ENCODE measurements around the gene KIF1B.
"Not testable (repeated sequence)": the region's sequence is repeated elsewhere in the genome, so short reads cannot be mapped to it uniquely, and the experiment has no call there.

The KIF1B gene

DNA sequence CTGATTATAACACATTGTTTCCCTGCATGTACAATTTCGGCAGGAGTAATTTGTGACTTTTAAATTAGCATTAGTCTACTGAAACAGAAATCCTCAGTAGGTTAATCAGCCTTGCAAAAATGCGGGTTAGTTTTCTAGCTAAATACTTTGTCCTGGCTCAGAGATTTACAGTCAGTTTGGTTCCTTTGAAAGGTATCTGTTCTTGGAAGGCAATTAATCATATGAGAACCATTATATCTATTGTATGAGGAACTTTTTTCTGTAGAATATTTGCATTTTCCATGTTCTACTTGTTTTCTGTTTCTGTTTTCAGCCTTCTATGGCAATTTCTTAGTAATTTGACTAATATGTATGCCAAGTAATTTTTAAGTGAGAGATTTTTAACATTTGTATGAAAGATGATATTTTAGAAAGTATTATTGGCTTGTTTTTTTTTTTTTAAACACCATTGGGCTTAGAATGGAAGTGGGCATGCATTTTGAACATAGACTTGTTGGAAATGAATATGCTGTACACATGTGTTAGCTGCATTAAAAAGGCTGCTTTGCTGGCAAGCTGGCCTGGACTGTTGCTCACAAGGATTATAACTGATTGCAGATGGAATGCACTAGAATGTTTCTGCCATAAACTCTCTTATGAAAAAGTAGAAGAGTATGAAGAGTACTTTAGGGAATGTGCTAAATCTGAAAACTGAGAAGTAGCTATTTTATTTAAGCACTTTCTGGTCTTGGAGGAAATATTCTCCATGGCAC, 26.2 kb downstream of the KIF1B start:
- DNase-seq, result peak; percentile 43

DNA sequence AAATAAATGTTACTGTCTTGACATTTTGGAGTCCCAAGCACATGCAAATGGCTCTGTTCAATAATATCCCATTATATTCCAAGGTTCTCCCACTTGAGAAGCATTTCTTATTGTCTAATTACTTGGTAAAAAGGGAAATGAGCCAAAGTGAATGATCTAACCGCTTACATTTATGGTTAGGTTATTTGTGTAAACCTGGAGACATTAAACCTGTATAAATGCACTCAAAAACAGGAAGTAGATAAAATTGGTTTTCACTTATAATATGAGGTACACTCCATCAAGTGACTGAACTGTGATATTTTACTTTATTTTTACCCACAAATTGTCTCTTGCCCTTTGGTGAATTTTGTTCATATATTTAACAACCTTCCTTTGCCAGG, 26.8 kb downstream of the KIF1B start:
- DNase-seq, result no peak

GRCh38 chr1:10242135-10242534, 31.8 kb downstream of the KIF1B start:
- DNase-seq, result no peak

DNA sequence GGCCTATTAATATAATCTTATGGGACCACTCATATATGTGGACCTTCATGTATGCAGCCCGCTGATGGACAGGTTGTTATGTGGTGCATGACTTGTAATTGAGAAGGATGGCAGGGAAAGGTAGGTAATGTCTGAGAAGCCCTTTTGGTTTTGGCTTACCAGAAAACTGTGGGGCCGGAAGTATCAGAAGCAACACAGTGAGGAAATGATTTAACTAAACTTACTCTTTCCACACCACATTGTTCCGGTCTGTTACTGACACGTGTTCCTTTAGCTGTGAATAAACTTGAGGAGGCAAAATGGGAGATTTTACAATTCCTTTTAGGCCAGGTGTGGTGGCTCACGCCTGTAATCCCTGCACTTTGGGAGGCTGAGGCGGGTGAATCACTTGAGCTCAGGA, 32.4 kb downstream of the KIF1B start:
- no peak for DNase-seq

GRCh38 chr1:10245674-10246073, 35.3 kb downstream of the KIF1B start:
- no peak for DNase-seq

DNA sequence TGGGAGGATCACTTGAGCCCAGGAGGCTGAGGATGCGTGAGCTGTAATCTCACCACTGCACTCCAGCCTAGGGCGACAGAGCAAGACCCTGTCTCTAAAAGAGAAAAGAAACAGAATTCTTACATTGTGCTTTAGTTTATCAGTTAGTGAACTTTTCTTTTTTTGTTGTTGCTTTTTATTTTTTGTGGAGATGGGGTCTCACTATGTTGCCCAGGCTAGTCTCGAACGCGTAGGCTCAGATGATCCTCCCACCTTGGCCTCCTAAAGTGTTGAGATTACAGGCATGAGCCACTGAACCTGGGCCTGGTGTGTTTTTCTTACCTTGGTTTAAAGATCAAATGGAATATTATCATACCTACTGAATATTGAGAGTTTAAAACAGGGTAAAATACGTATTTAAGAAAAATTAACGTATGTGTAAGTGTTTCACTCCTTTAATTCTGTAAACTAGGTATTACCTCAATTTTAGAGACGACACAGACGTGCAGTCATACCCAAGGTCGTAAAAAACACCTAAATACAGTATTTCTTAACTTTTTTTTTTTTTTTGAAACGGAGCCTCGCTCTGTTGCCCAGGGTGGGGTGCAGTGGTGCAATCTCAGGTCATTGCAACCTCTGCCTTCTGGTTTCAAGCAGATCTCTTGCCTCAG, 39.6 kb downstream of the KIF1B start:
- DNase-seq, result no peak

DNA sequence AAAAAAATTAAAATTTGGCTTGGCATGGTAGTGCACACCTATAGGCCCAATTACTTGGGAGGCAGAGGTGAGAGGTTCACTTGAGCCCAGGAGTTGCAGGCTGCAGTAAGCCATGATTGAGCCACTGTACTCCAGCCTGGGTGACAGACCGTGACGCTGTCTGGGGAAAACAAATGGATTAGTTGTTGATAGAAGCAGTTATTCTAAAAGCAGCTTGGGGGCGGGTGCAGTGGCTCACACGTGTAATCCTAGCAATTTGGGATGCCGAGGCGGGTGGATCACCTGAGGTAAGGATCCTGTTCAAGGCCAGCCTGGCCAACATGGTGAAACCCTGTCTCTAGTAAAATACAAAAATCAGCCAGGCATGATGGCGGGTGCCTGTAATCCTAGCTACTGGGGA, 40.3 kb downstream of the KIF1B start:
- DNase-seq, result no peak

DNA sequence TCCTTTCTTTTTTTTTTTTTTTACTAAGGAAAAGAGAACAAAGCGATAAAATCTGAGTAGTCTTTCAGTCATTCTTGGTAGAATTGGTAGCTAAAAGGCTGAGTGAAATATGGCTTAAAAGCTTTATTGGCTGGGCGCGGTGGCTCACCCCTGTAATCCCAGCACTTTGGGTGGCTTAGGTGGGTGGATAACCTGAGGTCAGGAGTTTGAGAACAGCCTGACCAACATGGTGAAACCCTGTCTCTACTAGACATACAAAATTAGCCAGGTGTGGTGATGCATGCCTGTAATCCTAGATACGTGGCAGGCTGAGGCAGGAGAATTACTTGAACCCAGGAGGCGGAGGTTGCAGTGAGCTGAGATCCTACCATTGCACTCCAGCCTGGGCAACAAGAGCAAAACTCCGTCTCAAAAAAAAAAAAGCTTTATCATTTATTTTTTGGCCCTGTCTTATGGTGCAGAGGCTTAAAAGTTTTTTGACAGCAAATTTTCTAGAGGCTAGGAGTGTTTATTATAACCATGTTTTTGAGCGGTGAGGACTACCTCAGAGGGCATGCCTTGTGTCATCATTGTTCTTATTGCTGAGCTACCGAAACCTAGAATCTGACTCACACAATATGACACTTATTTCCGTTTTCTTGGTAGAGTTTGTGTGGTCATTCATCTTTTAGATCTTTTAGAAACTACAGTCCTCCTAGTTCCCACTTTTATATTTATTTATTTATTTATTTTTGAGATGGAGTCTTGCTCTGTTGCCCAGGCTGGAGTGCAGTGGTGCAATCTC, 41.1 kb downstream of the KIF1B start:
- DNase-seq, result peak; percentile 60

- peak; percentile 76 for DNase-seq
Observed at GRCh38 chr1:10252508-10252907, 42.1 kb downstream of the KIF1B start.

DNA sequence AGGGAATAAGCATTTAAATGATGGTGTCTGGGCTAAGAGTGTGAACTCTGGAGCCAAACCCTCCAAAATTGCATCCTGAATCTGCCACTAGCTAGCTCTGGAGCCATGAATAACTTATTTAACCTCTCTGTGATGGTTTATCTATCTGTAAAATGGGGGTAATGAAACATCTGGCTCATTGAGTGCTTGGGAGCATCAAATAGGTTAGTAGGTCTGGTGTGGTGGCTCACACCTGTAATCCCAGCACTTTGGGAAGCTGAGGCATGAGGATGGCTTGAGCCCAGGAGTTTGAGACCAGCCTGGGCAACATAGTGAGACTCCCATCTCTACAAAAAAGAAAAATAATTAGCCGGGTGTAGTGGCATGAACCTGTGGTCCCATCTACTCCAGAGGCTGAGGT, 42.8 kb downstream of the KIF1B start:
- DNase-seq, result no peak

DNA sequence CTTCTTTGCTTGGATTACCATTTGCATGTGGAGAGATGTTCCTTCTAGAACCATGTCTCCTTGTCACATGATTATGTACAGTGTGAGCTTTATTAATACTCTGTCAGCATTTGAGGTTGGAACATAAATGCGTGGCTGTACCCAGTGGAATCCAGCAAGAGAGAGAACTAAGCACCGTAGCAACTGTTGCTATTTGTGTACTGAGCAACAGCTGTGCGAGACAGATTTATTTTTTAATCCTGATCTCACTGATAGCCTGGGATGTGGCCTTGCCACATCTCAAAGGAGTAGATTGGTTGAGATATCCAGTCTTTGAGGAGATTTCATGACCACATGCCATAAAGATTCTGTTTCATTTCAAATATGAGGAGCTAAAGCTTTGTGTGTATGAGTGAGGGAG, 43.4 kb downstream of the KIF1B start:
- DNase-seq, result peak; percentile 87

DNA sequence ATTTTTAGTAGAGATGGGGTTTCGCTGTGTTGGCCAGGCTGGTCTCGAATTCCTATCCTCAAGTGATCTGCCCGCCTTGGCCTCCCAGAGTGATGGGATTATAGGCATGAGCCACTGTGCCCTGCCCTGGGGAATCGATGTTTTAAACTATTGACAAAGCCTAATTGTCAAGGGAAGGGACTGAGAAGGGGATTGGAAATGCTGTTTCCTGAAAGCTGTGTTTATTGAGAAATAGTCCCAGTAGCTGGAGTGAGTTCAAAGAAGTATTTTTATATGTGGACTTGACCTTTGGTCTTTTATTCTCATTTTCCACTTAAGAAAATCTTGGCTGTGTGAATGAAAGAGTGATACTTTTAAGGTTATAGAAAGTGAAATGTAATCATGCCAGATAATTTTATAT, 47.5 kb downstream of the KIF1B start:
- no peak for DNase-seq

GRCh38 chr1:10259547-10259946, 49.2 kb downstream of the KIF1B start:
- not testable (repeated sequence) for DNase-seq

GRCh38 chr1:10263450-10264082, 53.2 kb downstream of the KIF1B start:
- DNase-seq, result no peak

GRCh38 chr1:10265027-10265426, 54.7 kb downstream of the KIF1B start:
- DNase-seq, result no peak

DNA sequence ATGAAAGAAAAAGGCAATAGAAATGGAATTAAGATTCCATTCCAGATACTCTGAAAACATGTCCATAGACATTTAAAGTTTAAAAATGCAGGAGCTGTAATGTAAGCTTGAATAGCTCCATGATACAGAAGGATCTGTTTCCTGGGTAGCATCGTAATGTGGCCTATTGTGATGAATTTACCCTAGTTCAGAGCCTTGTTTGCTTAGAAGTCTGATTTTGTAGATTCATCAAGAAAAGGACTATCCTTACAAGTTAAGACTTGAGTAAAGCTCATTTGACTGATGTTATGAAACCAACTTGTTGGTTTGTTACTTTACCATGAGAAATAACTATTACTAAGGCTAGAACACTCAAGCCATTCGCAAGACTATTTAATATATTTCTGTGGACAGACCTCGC, 55.5 kb downstream of the KIF1B start:
- DNase-seq, result no peak

GRCh38 chr1:10267319-10267718, 56.9 kb downstream of the KIF1B start:
- no peak for DNase-seq

DNA sequence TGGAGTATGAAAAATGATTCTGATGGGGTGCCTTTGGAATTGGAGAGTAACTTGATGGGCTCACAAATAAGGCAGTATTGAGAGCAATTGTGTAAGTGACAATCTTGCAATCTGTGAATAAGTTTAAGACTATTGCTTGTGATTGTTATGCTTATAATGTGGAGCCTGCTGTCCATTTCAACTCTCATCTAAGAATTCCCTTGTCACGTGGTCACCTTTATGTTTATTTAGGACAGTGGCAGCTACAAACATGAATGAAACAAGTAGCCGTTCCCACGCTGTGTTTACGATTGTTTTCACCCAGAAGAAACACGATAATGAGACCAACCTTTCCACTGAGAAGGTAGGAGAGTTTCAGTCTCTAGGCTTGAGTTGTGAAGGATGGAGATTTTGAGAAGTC, 57.6 kb downstream of the KIF1B start:
- no peak for DNase-seq

DNA sequence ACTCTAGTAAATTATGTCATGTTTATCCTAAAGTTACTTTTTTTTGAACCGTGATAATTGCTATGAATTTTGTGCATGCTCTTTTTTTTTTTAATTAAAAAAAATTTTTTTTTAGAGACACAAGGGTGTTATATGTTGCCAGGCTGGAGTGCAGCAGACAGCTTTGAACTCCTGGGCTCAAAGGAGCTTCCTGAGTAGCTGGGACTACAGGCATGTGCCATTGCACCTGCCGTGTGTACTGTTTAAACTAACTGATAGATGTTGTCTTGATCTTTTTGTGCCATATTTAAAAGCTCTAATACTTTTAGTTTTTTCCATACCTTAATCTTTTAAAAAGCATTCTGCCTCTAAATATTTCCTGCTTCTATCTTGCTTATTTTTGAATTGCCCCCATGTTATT, 60.7 kb downstream of the KIF1B start:
- no peak for DNase-seq

DNA sequence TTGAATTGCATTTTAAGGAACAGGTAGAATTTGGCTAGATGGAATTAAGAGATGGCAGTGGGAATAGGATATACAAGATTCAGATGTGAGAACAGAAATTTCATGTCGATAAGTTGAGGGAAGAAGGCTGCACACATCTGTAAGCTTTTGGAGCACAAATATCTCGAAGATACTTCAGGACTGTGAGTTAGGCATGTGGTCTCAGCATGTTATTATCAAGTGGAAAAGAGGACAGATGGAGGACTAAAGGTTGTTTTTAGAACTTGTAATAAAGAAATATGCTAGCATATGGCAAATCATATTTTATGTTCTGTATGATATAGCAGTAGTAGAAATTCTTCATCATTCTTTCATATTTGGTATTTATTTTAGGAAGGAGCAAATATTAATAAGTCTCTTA, 61.5 kb downstream of the KIF1B start:
- no peak for DNase-seq

DNA sequence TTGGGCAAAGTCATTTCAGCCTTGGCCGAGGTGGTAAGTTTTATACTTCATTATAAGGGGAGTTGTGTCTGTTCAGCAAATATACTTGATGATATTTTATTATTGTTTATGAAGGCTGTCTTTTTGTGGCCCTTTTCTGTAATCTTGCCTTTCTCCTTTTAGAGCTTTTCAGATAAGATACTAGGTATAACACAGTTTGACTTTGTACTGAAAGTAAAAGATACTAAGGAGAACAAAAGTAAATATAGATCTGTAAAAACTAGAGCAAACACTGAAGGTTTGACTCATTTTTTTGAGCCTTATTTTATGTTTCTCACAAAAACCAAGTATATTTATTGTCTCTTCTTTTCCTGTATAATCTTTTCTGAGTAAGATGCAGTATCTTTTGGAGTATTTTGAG, 61.9 kb downstream of the KIF1B start:
- no peak for DNase-seq

- no peak for DNase-seq
Observed at GRCh38 chr1:10278880-10279279, 68.5 kb downstream of the KIF1B start.
